Body of pancreas (tissue), 4 donors: ENCODE data around the gene CAMK2B.

Source experiments
- CTCF ChIP-seq, 7 experiments: fragments of 450-650 bp in 4 of 7; fragments of 200-600 bp in 3 of 7; sonication (generic) in 3 of 7; IDR thresholded peaks; one replicate each; pipeline ENCODE4 v1.5.1; 2016 to 2019; ENCODE audit warnings: antibody characterized with exemption in 7 of 7
- POLR2A ChIP-seq, 3 donors: fragments of 450-650 bp; IDR thresholded peaks; one replicate each; pipeline ENCODE4 v1.6.1; 2016; ENCODE audit warnings: antibody characterized with exemption in 3 of 3, mild to moderate bottlenecking in 2 of 3

GRCh38 chr7:44368455-44368854 lies 43.1 kb upstream of the CAMK2B start:
- no peak for TF ChIP-seq CTCF (IDR thresholded peaks at IDR 0.05)
- TF ChIP-seq POLR2A (IDR thresholded peaks at IDR 0.05), result no peak
